ENCODE data around the gene PCTP. TPM values are rescaled to one million over a fixed set of nuclear protein-coding genes. Genes with fewer than 3 reads are reported as not detected.

Gene PCTP
- total RNA-seq, 2 donors from 2014 or later = 1.5 to 8.8 TPM

- Mint-ChIP-seq H3K4me3 (no peak overlapping the region), H3K36me3 (ENCODE audit: low read depth) (peaks cover 10% of the 10 kb centered on the region), H3K4me1 (peaks cover 2% of the 10 kb centered on the region), H3K27me3 (no peaks in the 10 kb centered on the region), H3K27ac (no peak overlapping the region)
- ATAC-seq (no peak), DNase-seq (no peak)
- no peaks in the 10 kb centered on the region for H3K9me3 ChIP-seq (ENCODE audit: control insufficient read depth, low read length, poor library complexity, severe bottlenecking)
Measured at GRCh38 chr17:55770196-55770870, 19.5 kb downstream of the PCTP start.

GRCh38 chr17:55772086-55772485 is 21.2 kb downstream of the PCTP start:
- ATAC-seq (no peak), DNase-seq (no peak)
- H3K4me1 Mint-ChIP-seq = peaks cover 2% of the 10 kb centered on the region
- peaks cover 16% of the 10 kb centered on the region for H3K36me3 Mint-ChIP-seq (ENCODE audit: low read depth)
- H3K4me3 Mint-ChIP-seq = no peak overlapping the region
- no peak overlapping the region for H3K27ac Mint-ChIP-seq
- no peaks in the 10 kb centered on the region for H3K9me3 ChIP-seq (ENCODE audit: control insufficient read depth, low read length, poor library complexity, severe bottlenecking)
- no peaks in the 10 kb centered on the region for H3K27me3 Mint-ChIP-seq

- no peaks in the 10 kb centered on the region for H3K9me3 ChIP-seq (ENCODE audit: control insufficient read depth, low read length, poor library complexity, severe bottlenecking)
- peaks cover 5% of the 10 kb centered on the region for H3K4me1 Mint-ChIP-seq
- DNase-seq = no peak
- ATAC-seq = no peak
- no peaks in the 10 kb centered on the region for H3K27me3 Mint-ChIP-seq
- H3K27ac Mint-ChIP-seq = no peak overlapping the region
- no peak overlapping the region for H3K4me3 Mint-ChIP-seq
- peaks cover 14% of the 10 kb centered on the region for H3K36me3 Mint-ChIP-seq (ENCODE audit: low read depth)
Measured at GRCh38 chr17:55773671-55774070, 22.8 kb downstream of the PCTP start.

GRCh38 chr17:55774846-55775271 is 24.0 kb downstream of the PCTP start:
- Mint-ChIP-seq H3K27me3 (no peaks in the 10 kb centered on the region), H3K36me3 (ENCODE audit: low read depth) (peaks cover 14% of the 10 kb centered on the region), H3K4me1 (peaks cover 5% of the 10 kb centered on the region), H3K27ac (no peak overlapping the region), H3K4me3 (no peak overlapping the region)
- ATAC-seq (no peak), DNase-seq (no peak)
- H3K9me3 ChIP-seq (ENCODE audit: control insufficient read depth, low read length, poor library complexity, severe bottlenecking) = no peaks in the 10 kb centered on the region

GRCh38 chr17:55776271-55776670 is 25.4 kb downstream of the PCTP start:
- Mint-ChIP-seq H3K4me1 (peaks cover 5% of the 10 kb centered on the region), H3K27ac (no peak overlapping the region), H3K27me3 (peaks cover 2% of the 10 kb centered on the region), H3K36me3 (ENCODE audit: low read depth) (peaks cover 11% of the 10 kb centered on the region), H3K4me3 (no peak overlapping the region)
- DNase-seq = no peak
- no peaks in the 10 kb centered on the region for H3K9me3 ChIP-seq (ENCODE audit: control insufficient read depth, low read length, poor library complexity, severe bottlenecking)
- ATAC-seq = no peak

GRCh38 chr17:55777471-55777971 is 26.7 kb downstream of the PCTP start:
- Mint-ChIP-seq H3K27ac (no peak overlapping the region), H3K27me3 (peaks cover 4% of the 10 kb centered on the region), H3K36me3 (ENCODE audit: low read depth) (peaks cover 6% of the 10 kb centered on the region), H3K4me1 (peaks cover 5% of the 10 kb centered on the region), H3K4me3 (no peak overlapping the region)
- ATAC-seq (no peak), DNase-seq (no peak)
- H3K9me3 ChIP-seq (ENCODE audit: control insufficient read depth, low read length, poor library complexity, severe bottlenecking) = no peaks in the 10 kb centered on the region

GRCh38 chr17:55778389-55779118 is 27.7 kb downstream of the PCTP start:
- DNase-seq (no peak), ATAC-seq (no peak)
- peaks cover 5% of the 10 kb centered on the region for H3K4me1 Mint-ChIP-seq
- H3K4me3 Mint-ChIP-seq = no peak overlapping the region
- H3K27me3 Mint-ChIP-seq = peaks cover 4% of the 10 kb centered on the region
- H3K27ac Mint-ChIP-seq = no peak overlapping the region
- peaks cover 6% of the 10 kb centered on the region for H3K36me3 Mint-ChIP-seq (ENCODE audit: low read depth)
- no peaks in the 10 kb centered on the region for H3K9me3 ChIP-seq (ENCODE audit: control insufficient read depth, low read length, poor library complexity, severe bottlenecking)

GRCh38 chr17:55783684-55784245 is 32.9 kb downstream of the PCTP start:
- H3K27me3 Mint-ChIP-seq = peaks cover 4% of the 10 kb centered on the region
- no peak overlapping the region for H3K27ac Mint-ChIP-seq
- DNase-seq = no peak
- no peaks in the 10 kb centered on the region for H3K4me1 Mint-ChIP-seq
- no peaks in the 10 kb centered on the region for H3K36me3 Mint-ChIP-seq (ENCODE audit: low read depth)
- no peaks in the 10 kb centered on the region for H3K9me3 ChIP-seq (ENCODE audit: control insufficient read depth, low read length, poor library complexity, severe bottlenecking)
- no peak for ATAC-seq
- H3K4me3 Mint-ChIP-seq = no peak overlapping the region

GRCh38 chr17:55784666-55785065 is 33.8 kb downstream of the PCTP start:
- Mint-ChIP-seq H3K4me1 (no peaks in the 10 kb centered on the region), H3K27ac (no peak overlapping the region), H3K36me3 (ENCODE audit: low read depth) (no peaks in the 10 kb centered on the region), H3K4me3 (no peak overlapping the region), H3K27me3 (peaks cover 10% of the 10 kb centered on the region)
- H3K9me3 ChIP-seq (ENCODE audit: control insufficient read depth, low read length, poor library complexity, severe bottlenecking) = no peaks in the 10 kb centered on the region
- ATAC-seq (no peak), DNase-seq (no peak)

- ATAC-seq = no peak
- no peaks in the 10 kb centered on the region for H3K36me3 Mint-ChIP-seq (ENCODE audit: low read depth)
Measured at GRCh38 chr17:55785181-55785580, 34.3 kb downstream of the PCTP start.

GRCh38 chr17:55793272-55793671 is 42.4 kb downstream of the PCTP start:
- H3K27me3 Mint-ChIP-seq = peaks cover 13% of the 10 kb centered on the region
- H3K36me3 Mint-ChIP-seq (ENCODE audit: low read depth) = no peaks in the 10 kb centered on the region
- ATAC-seq (no peak), DNase-seq (no peak)
- H3K4me1 Mint-ChIP-seq = no peaks in the 10 kb centered on the region
- no peaks in the 10 kb centered on the region for H3K9me3 ChIP-seq (ENCODE audit: control insufficient read depth, low read length, poor library complexity, severe bottlenecking)
- no peak overlapping the region for H3K4me3 Mint-ChIP-seq
- no peak overlapping the region for H3K27ac Mint-ChIP-seq

More at GRCh38 chr17:55785181-55785580, 34.3 kb downstream of the PCTP start:
- no peak overlapping the region for H3K27ac Mint-ChIP-seq
- H3K9me3 ChIP-seq (ENCODE audit: control insufficient read depth, low read length, poor library complexity, severe bottlenecking) = no peaks in the 10 kb centered on the region
- H3K4me1 Mint-ChIP-seq = no peaks in the 10 kb centered on the region
- no peak for DNase-seq
- no peak overlapping the region for H3K4me3 Mint-ChIP-seq
- peaks cover 11% of the 10 kb centered on the region for H3K27me3 Mint-ChIP-seq

- no peak for ATAC-seq
- H3K36me3 Mint-ChIP-seq (ENCODE audit: low read depth) = no peaks in the 10 kb centered on the region
- peaks cover 6% of the 10 kb centered on the region for H3K27me3 Mint-ChIP-seq
- H3K27ac Mint-ChIP-seq = no peak overlapping the region
- H3K4me3 Mint-ChIP-seq = no peak overlapping the region
- no peaks in the 10 kb centered on the region for H3K4me1 Mint-ChIP-seq
- no peak for DNase-seq
- no peaks in the 10 kb centered on the region for H3K9me3 ChIP-seq (ENCODE audit: control insufficient read depth, low read length, poor library complexity, severe bottlenecking)
Measured at GRCh38 chr17:55794725-55795482, 44.1 kb downstream of the PCTP start.

Measured in T-helper 17 cell (primary cell).